GM10266 (cell line): Measurements from ENCODE around the gene MTUS2.

ENCODE experiments used
- DNase-seq: peaks from one replicate; pipeline ENCODE4 v3.0.0; 2012; ENCODE audit errors: extremely low spot score
- TF ChIP-seq, protein P1 (sequence below): IDR thresholded peaks from 2 replicates; pipeline ENCODE4 v1.5.1; 2012; ENCODE audit warnings: mild to moderate bottlenecking, low read depth; ENCODE audit not compliant: control insufficient read depth, insufficient read depth; ENCODE audit errors: missing control alignments

The MTUS2 gene

DNA sequence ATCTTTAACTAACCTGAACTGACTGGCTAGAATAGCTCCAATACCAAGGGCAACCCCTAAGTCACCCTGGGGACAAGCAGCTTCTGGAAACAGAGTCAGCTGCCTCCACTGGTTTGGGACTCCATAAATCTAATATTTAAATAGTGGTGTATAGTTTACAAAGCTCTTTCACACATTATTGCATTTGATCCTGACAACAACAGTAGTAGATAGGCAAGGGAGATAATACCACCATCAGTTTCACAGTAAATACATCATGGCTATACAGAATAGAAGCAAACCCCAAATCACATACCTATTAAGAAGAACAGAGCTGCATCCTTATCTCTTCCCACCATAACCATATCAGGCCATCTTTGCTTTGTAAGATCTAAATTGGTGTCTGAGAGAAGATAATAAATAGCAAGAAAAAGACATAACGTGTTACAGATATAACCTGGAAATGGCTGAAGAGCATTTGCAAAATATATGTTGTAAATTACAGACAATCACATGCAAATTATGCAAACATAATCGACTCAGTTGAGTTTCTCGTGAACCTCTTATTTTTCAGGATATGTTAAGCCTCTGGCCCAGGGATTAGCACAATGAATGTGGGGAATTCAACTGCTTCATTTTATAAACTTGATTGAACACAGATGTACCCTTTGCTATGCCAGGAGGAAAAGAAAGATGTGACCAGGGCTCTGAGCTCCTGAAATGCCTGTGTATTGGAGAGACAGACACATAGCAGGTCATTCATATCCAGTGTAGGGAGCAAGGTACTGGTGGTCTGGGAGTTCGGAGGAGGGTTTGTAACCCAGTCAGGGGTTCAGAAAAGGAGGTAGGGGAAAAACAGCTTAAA lies 632.9 kb downstream of the MTUS2 start:
- TF ChIP-seq, protein P1, sequence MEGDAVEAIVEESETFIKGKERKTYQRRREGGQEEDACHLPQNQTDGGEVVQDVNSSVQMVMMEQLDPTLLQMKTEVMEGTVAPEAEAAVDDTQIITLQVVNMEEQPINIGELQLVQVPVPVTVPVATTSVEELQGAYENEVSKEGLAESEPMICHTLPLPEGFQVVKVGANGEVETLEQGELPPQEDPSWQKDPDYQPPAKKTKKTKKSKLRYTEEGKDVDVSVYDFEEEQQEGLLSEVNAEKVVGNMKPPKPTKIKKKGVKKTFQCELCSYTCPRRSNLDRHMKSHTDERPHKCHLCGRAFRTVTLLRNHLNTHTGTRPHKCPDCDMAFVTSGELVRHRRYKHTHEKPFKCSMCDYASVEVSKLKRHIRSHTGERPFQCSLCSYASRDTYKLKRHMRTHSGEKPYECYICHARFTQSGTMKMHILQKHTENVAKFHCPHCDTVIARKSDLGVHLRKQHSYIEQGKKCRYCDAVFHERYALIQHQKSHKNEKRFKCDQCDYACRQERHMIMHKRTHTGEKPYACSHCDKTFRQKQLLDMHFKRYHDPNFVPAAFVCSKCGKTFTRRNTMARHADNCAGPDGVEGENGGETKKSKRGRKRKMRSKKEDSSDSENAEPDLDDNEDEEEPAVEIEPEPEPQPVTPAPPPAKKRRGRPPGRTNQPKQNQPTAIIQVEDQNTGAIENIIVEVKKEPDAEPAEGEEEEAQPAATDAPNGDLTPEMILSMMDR: no peak
- no peak for DNase-seq

DNA sequence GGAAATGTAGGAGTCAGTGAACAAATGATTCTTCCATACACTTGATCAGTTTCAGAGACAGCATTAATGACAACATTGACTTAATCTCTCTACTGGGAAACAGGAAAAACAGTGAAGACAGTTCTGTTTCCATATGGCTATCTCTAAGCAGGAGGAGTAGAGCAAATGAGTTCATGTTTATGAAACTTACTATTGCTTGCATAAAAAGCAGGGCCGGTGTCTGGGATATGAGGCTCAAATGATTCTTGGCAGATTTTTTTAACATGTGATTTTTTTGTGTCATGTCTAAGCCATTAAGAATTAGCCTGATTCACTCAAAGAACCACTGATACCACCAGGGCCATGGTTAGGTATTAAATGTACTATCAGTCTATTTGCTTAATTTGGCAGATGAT lies 633.5 kb downstream of the MTUS2 start:
- TF ChIP-seq, protein P1: no peak
- no peak for DNase-seq

DNA sequence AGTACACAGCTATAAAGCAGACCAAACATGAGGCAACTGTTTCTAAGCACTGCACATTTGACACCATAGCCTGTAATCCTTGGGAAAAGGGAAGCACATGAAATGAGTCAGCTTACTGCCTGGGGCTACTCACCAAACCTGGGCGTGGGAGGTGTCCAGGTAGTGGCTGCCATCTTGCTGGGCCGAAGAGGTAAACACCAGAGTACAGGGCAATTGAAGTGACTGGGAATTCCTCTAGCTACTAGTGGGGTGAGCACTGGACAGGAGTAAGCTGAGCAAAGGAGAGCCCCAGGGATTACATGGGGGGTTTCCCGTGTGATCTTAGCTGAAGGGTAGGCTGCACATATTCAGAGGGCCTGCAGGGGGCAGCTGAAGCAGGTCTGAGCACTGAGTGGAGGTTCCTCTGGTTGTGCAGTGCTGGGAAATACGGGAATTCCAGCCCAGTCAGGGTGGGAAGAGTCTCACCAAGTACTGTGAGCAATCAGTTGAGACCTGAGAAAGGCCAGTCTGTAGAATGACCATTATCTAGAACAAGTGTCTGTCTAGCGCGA lies 634.9 kb downstream of the MTUS2 start:
- DNase-seq: peak; percentile 38

DNA sequence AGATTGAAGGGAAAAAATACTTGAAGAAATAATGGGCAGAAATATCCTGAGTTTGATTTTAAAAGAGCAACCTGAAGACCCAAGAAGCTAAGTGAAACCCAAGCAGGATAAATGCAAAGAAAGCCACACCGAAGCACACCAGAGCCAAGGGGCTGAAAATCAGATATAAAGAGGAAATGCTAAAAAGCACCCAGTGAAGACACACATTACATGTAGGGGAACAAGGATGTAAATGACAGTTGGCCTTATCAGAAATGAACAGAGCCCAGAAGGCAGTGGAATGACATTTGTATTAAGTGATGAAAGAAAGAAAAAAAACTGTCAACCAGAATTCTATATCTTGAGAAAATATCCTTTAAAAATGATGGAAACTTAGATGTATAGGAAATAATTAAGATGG lies 636.3 kb downstream of the MTUS2 start:
- TF ChIP-seq, protein P1: no peak
- DNase-seq: no peak

More for the DNA sequence above, 634.9 kb downstream of the MTUS2 start:
- TF ChIP-seq, protein P1: peak; percentile 61

DNA sequence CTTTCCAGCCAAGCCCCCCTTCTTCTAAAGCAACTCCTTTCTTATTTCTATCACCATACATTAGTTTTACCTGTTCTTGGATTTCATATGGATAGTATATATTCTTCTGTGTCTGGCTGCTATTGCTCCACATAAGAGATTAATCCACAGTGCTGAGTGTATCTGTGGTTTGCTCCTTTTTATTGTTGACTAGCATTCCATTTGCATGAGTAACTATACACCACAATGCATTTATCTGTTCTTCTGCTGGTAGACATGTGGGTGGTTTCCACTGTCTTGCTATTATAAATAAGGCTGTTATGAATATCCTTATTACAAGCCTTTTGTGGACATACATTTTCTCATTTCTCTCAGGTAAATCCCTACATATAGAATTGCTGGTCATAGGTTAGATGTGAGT lies 637.2 kb downstream of the MTUS2 start:
- no peak for DNase-seq
- TF ChIP-seq, protein P1: no peak

DNA sequence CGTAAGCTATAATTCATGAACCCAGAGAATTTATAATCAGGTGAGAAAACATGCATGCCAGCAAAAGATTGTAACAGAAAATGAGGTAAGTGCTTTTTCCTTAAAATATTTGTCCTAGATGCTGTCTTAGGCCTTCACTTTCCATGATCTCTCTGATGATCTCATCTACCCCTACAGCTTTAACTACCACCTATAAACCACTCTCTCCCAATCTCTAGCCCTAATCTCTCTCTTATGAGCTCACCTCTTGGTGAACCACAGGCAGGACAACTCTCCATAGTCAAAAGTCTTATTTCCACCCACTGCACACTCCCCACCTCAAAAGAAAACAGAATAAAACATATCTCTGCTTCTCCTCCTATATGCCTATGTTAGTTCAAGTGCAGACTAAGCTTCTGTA lies 638.3 kb downstream of the MTUS2 start:
- DNase-seq: no peak
- TF ChIP-seq, protein P1: no peak

DNA sequence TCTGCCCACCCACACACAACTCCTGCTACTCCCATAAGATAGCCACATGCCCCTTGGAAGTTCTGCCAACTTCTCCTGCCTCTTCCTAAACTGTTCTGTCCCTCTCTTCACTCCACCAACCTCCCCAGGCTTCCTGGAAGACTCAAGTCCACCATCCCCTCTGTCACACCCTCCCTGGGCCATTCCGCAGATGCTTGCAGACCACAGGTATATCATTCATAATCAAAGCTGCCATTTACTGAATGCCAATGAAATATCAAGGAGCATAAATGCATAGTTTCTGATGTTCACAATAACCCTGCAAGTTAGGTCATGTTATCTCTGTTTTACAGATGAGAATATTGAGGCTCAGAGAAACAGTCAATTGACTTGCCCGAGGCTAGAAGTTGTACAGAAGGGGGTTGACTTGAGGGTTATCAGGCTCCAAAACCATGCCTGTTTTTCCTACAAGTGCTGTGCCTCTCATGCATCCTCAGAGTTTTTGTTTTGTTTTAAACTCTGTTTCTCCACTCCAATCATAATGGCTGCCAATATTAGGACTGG lies 639.7 kb downstream of the MTUS2 start:
- DNase-seq: no peak

More for the DNA sequence above, 639.7 kb downstream of the MTUS2 start:
- TF ChIP-seq, protein P1: no peak
